ENCODE measurements around the gene MAD1L1. TPM values are rescaled to one million over a fixed set of nuclear protein-coding genes. Genes with fewer than 3 reads are reported as not detected.

Gene MAD1L1
- total RNA-seq, 1 experiment from 2014 or later = 50.8 TPM

DNA sequence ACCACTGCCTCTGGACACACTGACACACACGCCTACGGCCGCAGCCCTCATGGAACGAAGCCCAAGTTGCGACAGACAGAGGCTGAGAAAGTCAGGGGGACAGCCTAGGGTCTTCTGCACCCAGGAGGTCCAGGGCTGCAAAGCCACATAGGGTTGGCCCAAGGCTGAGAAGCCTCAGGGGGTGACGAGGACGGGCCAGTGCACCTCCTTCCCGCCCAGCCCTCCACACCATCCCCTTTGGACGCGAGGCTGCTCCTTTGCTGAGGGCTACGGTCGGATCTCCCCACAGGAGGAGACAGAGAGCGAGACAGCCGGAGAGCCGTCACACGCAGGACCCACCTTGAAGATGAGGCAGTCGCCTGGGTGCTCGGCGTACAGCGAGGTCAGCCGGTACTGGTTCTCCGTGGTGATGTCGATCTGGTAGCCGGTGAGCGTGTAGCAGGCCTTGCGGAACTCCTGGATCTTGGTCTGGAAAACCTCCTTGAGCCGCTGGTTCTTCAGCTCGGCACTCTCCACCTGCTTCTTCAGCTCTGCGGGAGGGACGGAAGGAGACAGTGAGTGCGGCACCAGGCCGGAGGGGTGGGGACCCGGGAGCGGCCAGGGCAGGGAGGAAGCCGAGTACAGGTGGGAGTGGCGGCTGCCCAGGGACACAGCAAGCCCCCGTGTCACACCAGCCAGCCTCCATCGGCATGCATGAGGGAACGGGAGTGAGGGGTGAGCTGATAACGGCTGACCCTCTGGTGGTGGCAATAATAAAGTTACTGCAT lies 334.7 kb downstream of the MAD1L1 start:
- POLR2A ChIA-PET (ENCODE audit: unreplicated experiment) = no interaction called here
- Histone ChIP-seq H3K27me3 (ENCODE audit: insufficient read depth, low read depth) (no peaks in the 10 kb centered on the region), H3K4me3 (no peak overlapping the region), H3K4me1 (replicated peaks; ENCODE audit: insufficient read depth) (no peaks in the 10 kb centered on the region), H3F3A (ENCODE audit: insufficient read depth, low read depth) (no peaks in the 10 kb centered on the region), H2AFZ (no peak overlapping the region), H3K4me2 (no peak overlapping the region), H3K9me3 (ENCODE audit: insufficient read depth, low read depth) (no peaks in the 10 kb centered on the region), H3K36me3 (ENCODE audit: low read depth) (no peaks in the 10 kb centered on the region), H4K20me1 (ENCODE audit: insufficient read depth) (no peaks in the 10 kb centered on the region), H3K9me2 (ENCODE audit: insufficient read depth) (no peaks in the 10 kb centered on the region), H3K79me2 (ENCODE audit: low read depth) (no peaks in the 10 kb centered on the region), H3K27ac (no peak overlapping the region)
- intact Hi-C loops (cut with micrococcal nuclease; ENCODE audit: unreplicated experiment) = no loop called here
- BruUV-seq (replicated peaks) = no TSS peak
- CTCF ChIA-PET = no interaction called here
- TF ChIP-seq, protein P1, sequence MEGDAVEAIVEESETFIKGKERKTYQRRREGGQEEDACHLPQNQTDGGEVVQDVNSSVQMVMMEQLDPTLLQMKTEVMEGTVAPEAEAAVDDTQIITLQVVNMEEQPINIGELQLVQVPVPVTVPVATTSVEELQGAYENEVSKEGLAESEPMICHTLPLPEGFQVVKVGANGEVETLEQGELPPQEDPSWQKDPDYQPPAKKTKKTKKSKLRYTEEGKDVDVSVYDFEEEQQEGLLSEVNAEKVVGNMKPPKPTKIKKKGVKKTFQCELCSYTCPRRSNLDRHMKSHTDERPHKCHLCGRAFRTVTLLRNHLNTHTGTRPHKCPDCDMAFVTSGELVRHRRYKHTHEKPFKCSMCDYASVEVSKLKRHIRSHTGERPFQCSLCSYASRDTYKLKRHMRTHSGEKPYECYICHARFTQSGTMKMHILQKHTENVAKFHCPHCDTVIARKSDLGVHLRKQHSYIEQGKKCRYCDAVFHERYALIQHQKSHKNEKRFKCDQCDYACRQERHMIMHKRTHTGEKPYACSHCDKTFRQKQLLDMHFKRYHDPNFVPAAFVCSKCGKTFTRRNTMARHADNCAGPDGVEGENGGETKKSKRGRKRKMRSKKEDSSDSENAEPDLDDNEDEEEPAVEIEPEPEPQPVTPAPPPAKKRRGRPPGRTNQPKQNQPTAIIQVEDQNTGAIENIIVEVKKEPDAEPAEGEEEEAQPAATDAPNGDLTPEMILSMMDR (conservative IDR thresholded peaks at IDR 0.05) = no peak
- TF ChIP-seq EZH2 (IDR thresholded peaks at IDR 0.05; ENCODE audit: low read depth) = no peak
- no peak for DNase-seq

DNA sequence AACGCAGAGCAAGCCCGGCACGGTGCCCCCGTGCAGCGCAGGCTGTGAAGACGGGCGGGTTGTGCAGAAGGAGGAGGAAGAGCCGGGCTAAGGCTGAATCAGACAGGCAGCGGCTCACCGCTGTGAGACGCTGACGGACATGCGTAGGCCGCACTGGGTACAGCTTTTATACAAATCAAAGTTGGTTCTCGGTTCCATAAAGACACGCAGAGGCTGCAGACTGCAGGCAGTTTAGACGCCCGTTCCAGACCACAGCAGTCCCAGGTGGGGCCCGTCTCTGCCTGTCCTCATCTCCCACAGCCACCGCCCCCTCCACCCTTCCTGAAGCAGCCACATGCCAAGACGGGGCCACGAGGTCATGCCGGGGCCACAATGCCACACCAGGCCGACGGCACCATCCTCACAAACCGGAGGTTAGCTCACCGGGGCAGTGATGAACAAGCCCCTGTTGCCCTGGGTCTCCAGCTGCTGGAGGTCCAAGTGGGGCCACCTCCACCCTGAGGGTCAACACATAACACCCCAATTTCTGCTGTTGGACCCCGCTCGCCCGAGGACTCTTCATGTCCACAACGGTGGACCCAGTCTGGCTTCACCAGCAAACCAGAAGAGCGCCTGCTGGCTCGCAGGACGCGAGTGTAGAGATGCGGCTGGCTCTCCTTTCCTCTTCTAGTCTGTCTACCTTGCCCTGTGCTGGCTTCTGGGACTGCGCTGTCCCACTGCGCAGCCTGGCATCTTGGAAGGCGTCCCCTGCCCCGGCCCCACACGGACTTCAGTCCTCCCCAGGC lies 335.5 kb downstream of the MAD1L1 start:
- ChIA-PET CTCF (interaction anchor here (0.6 kb wide), 1 partner anchor 14 kb away, joined by 5 read pairs; no protein-coding TSS in a partner anchor), POLR2A (ENCODE audit: unreplicated experiment) (interaction anchor here (0.6 kb wide), 2 partner anchors 14 to 213 kb away, joined by 3 to 5 read pairs; no protein-coding TSS in a partner anchor)
- H3K9me3 ChIP-seq (ENCODE audit: insufficient read depth, low read depth) = no peaks in the 10 kb centered on the region
- no peak overlapping the region for H3K27ac ChIP-seq
- no peak for TF ChIP-seq EZH2 (IDR thresholded peaks at IDR 0.05; ENCODE audit: low read depth)
- TF ChIP-seq, protein P1 (conservative IDR thresholded peaks at IDR 0.05) = no peak
- no TSS peak for BruUV-seq (replicated peaks)
- H3F3A ChIP-seq (ENCODE audit: insufficient read depth, low read depth) = no peaks in the 10 kb centered on the region
- no peak overlapping the region for H3K4me2 ChIP-seq
- no peaks in the 10 kb centered on the region for H3K9me2 ChIP-seq (ENCODE audit: insufficient read depth)
- intact Hi-C loops (cut with micrococcal nuclease; ENCODE audit: unreplicated experiment) = no loop called here
- no peak overlapping the region for H3K4me3 ChIP-seq
- H3K4me1 ChIP-seq (replicated peaks; ENCODE audit: insufficient read depth) = no peaks in the 10 kb centered on the region
- H2AFZ ChIP-seq = no peak overlapping the region
- H3K36me3 ChIP-seq (ENCODE audit: low read depth) = no peaks in the 10 kb centered on the region
- no peaks in the 10 kb centered on the region for H4K20me1 ChIP-seq (ENCODE audit: insufficient read depth)
- no peaks in the 10 kb centered on the region for H3K79me2 ChIP-seq (ENCODE audit: low read depth)
- no peak for DNase-seq
- no peaks in the 10 kb centered on the region for H3K27me3 ChIP-seq (ENCODE audit: insufficient read depth, low read depth)

DNA sequence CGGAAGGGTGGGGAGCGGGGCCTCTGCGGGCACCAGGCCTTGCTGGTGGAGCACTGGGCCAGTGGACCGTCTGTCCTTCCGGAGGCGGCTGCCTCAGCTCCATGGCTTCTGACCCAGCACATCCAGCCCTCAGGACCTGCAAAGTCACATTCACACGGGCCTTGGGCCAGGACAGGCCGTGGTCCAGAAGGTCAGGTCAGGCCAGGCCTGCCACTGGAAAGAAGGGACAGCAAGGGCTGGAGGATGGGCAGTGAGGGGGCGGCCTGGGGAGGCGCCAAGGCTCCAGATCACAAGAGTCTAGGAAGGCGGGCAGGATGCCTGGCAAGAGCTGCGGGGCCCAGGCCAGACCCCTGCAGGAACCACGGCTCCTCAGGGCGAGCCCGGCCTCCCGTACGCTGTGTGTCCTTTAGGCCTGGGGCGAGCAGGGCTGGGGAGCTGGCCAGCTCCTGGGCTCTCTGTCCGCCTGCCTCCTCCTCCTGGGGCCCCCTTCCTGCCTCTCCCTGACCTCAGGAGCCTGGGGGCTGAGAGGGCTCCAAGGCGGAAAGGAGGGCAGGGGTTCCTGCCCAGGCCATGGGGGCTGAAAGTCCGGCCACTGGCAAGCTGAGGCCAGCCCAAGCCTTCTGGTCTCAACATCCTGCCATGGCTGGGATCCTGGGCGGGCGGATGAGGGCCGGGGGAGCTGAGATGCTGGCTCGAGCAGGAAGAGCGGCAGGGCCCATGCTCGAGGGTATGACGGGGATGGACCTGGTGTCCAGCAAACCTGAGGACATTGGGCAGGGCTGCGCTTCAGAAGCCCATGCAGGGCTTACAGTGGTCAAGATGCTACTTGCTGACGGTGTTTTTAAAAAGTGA lies 336.9 kb downstream of the MAD1L1 start:
- intact Hi-C loops (cut with micrococcal nuclease; ENCODE audit: unreplicated experiment) = no loop called here
- ChIA-PET CTCF (no interaction called here), POLR2A (ENCODE audit: unreplicated experiment) (interaction anchor here (0.6 kb wide), 1 partner anchor 13 kb away, joined by 5 read pairs; no protein-coding TSS in a partner anchor)
- no peak for TF ChIP-seq EZH2 (IDR thresholded peaks at IDR 0.05; ENCODE audit: low read depth)
- Histone ChIP-seq H3K9me2 (ENCODE audit: insufficient read depth) (no peaks in the 10 kb centered on the region), H3K4me1 (replicated peaks; ENCODE audit: insufficient read depth) (no peaks in the 10 kb centered on the region), H3K4me2 (no peak overlapping the region), H3K79me2 (ENCODE audit: low read depth) (no peaks in the 10 kb centered on the region), H3K27ac (no peak overlapping the region), H3F3A (ENCODE audit: insufficient read depth, low read depth) (no peaks in the 10 kb centered on the region), H3K4me3 (no peak overlapping the region), H2AFZ (no peak overlapping the region), H3K27me3 (ENCODE audit: insufficient read depth, low read depth) (no peaks in the 10 kb centered on the region), H3K9me3 (ENCODE audit: insufficient read depth, low read depth) (no peaks in the 10 kb centered on the region), H4K20me1 (ENCODE audit: insufficient read depth) (0 out of 2 replicates have a peak, but pooled peaks cover 3% of the 10 kb centered on the region), H3K36me3 (ENCODE audit: low read depth) (no peaks in the 10 kb centered on the region)
- DNase-seq = no peak
- no TSS peak for BruUV-seq (replicated peaks)

All from PC-9 (cell line).